Spleen (tissue), 7 donors: ENCODE data around the gene CISH.

ENCODE experiments used
- POLR2A ChIP-seq, 3 donors: fragments of 450-650 bp; IDR thresholded peaks; one replicate each; pipeline ENCODE4 v1.5.1; 2017; ENCODE audit warnings: antibody characterized with exemption in 3 of 3, mild to moderate bottlenecking in 1 of 3
- TF ChIP-seq, protein P1 (sequence below), 11 experiments: fragments of 200-600 bp in 7 of 11; fragments of 450-650 bp in 4 of 11; sonication (generic) in 4 of 11; IDR thresholded peaks in 8 of 11; conservative IDR thresholded peaks in 3 of 11; 1 replicate in 7 of 11; 2 replicates in 4 of 11; pipeline versions ENCODE4 v1.4.0 to v1.8.0; 2016 to 2021; ENCODE audit warnings: antibody characterized with exemption in 11 of 11, inconsistent platforms in 4 of 11, mild to moderate bottlenecking in 1 of 11
- donor health status: DM: no; HTN: no; CAD: no; lungs with moderate emphysema.
- donor health status: DM: no; HTN: no; CAD: no.
- donor health status: DM: no; HTN: no; CAD: no.

DNA sequence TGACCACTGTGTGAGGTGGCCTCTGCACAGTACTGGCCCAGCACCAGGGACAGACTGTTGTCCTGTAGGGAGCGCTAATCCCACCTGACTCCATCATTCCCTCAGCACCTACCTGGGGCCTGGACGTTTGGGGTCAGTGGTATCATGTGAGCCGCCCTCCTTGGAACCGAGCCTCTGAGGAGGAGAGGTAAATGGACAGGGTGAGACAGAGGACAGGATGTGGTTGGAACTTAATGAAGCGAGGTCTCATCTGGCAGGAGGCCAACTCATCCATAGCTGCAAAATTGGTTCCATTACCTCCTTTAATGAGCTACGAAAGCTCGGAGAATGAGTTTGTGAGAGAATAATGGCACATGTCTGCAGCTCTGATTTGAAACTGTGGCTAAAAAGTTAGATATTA is 19.3 kb upstream of the CISH start:
- TF ChIP-seq, protein P1, sequence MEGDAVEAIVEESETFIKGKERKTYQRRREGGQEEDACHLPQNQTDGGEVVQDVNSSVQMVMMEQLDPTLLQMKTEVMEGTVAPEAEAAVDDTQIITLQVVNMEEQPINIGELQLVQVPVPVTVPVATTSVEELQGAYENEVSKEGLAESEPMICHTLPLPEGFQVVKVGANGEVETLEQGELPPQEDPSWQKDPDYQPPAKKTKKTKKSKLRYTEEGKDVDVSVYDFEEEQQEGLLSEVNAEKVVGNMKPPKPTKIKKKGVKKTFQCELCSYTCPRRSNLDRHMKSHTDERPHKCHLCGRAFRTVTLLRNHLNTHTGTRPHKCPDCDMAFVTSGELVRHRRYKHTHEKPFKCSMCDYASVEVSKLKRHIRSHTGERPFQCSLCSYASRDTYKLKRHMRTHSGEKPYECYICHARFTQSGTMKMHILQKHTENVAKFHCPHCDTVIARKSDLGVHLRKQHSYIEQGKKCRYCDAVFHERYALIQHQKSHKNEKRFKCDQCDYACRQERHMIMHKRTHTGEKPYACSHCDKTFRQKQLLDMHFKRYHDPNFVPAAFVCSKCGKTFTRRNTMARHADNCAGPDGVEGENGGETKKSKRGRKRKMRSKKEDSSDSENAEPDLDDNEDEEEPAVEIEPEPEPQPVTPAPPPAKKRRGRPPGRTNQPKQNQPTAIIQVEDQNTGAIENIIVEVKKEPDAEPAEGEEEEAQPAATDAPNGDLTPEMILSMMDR (IDR thresholded peaks at IDR 0.05 in 8 of 11, conservative IDR thresholded peaks at IDR 0.05 in 3 of 11): no peak
- no peak for TF ChIP-seq POLR2A (IDR thresholded peaks at IDR 0.05)
